B cell (primary cell): ENCODE measurements around the gene RNPEP. TPM values are rescaled to one million over a fixed set of nuclear protein-coding genes. Genes with fewer than 3 reads are reported as not detected.

Source experiments
- ATAC-seq: fragments of 200-7000 bp; cut with Tn5 transposase; one replicate; pipeline ENCODE4 v1.10.0; 2021; ENCODE audit warnings: low read depth, mild to moderate bottlenecking, moderate number of reproducible peaks, moderate library complexity
- CTCF ChIA-PET: fragments of 350-600 bp; sonication (Branson Sonifier 250); formaldehyde crosslinking; loops from one replicate; lab custom pipeline; 2021; ENCODE audit warnings: antibody characterized with exemption, inconsistent platforms; lab: Charles Lee
- POLR2A ChIA-PET: fragments of 350-600 bp; sonication (Branson Sonifier 250); formaldehyde crosslinking; loops from one replicate; lab custom pipeline; 2021; ENCODE audit warnings: antibody characterized with exemption; lab: Charles Lee
- DNase-seq: peaks from one replicate; pipeline ENCODE4 v3.0.0; 2013
- H2AFZ ChIP-seq: 2 replicates; pipeline ENCODE4 v1.6.1; 2012; ENCODE audit warnings: mild to moderate bottlenecking, low read depth, low read length; ENCODE audit not compliant: insufficient read depth, poor library complexity, severe bottlenecking
- H3K27ac ChIP-seq, 2 donors: 1 replicate in 1 of 2; 2 replicates in 1 of 2; pipeline ENCODE4 v1.5.1; 2012 to 2013; ENCODE audit warnings: low read length in 2 of 2, mild to moderate bottlenecking in 2 of 2, moderate library complexity in 1 of 2
- H3K27me3 ChIP-seq, 4 experiments: fragments of 200-600 bp in 1 of 4; sonication (generic) in 1 of 4; replicated peaks in 1 of 4; 1 replicate in 2 of 4; 2 replicates in 2 of 4; pipeline versions ENCODE4 v1.6.1 to v1.7.0; 2013 to 2016; ENCODE audit warnings: low read length in 3 of 4, mild to moderate bottlenecking in 2 of 4, mixed read lengths in 1 of 4, moderate library complexity in 1 of 4; ENCODE audit not compliant: insufficient read depth in 4 of 4, control insufficient read depth in 3 of 4; ENCODE audit errors: control extremely low read depth in 1 of 4
- H3K36me3 ChIP-seq, 2 experiments: replicated peaks in 1 of 2; 1 replicate in 1 of 2; 2 replicates in 1 of 2; pipeline versions ENCODE4 v1.6.1 to v1.7.1; 2013; ENCODE audit warnings: low read length in 1 of 2; ENCODE audit not compliant: insufficient read depth in 2 of 2, control insufficient read depth in 1 of 2; ENCODE audit errors: control extremely low read depth in 1 of 2, extremely low read depth in 1 of 2
- H3K4me1 ChIP-seq, 2 donors: fragments of 200-600 bp in 1 of 2; sonication (generic) in 1 of 2; 1 replicate in 1 of 2; 2 replicates in 1 of 2; pipeline versions ENCODE4 v1.5.1 to v1.6.1; 2013 to 2017; ENCODE audit warnings: low read length in 2 of 2; ENCODE audit not compliant: control insufficient read depth in 2 of 2, insufficient read depth in 2 of 2
- H3K4me2 ChIP-seq: replicated peaks from 2 replicates; pipeline ENCODE3; 2012; ENCODE audit warnings: mild to moderate bottlenecking, low read depth, low read length; ENCODE audit not compliant: poor library complexity, severe bottlenecking
- H3K4me3 ChIP-seq, 5 experiments: fragments of 200-600 bp in 1 of 5; sonication (generic) in 1 of 5; 1 replicate in 3 of 5; 2 replicates in 2 of 5; pipeline versions ENCODE4 v1.5.1 to v1.7.0; 2011 to 2016; ENCODE audit warnings: low read length in 4 of 5, mild to moderate bottlenecking in 4 of 5, low read depth in 2 of 5, control low read depth in 1 of 5, moderate library complexity in 1 of 5; ENCODE audit not compliant: insufficient read depth in 1 of 5; ENCODE audit errors: control extremely low read depth in 1 of 5, extremely low read depth in 1 of 5
- H3K79me2 ChIP-seq: fragments of 200-600 bp; sonication (generic); one replicate; pipeline ENCODE4 v1.6.0; 2016; ENCODE audit warnings: low read length; ENCODE audit not compliant: control insufficient read depth, insufficient read depth
- H3K9ac ChIP-seq: fragments of 200-600 bp; sonication (generic); 2 replicates; pipeline ENCODE4 v1.6.1; 2017; ENCODE audit warnings: mild to moderate bottlenecking, low read length, moderate library complexity
- H3K9me3 ChIP-seq, 3 donors: one replicate each; pipeline versions ENCODE4 v1.6.1 to v1.7.1; 2013; ENCODE audit warnings: low read length in 2 of 3; ENCODE audit not compliant: control insufficient read depth in 2 of 3, insufficient read depth in 1 of 3; ENCODE audit errors: control extremely low read depth in 1 of 3
- H4K20me1 ChIP-seq: 2 replicates; pipeline ENCODE4 v1.6.0; 2012; ENCODE audit warnings: mild to moderate bottlenecking, low read length; ENCODE audit not compliant: insufficient read depth, control insufficient read depth, poor library complexity, severe bottlenecking
- H3K27ac Mint-ChIP-seq: one replicate; pipeline ENCODE4 v1.8.0; 2021; ENCODE audit warnings: mixed read lengths
- H3K27me3 Mint-ChIP-seq: one replicate; pipeline ENCODE4 v1.8.0; 2021; ENCODE audit warnings: mixed read lengths
- H3K4me1 Mint-ChIP-seq: one replicate; pipeline ENCODE4 v1.8.0; 2021; ENCODE audit warnings: mixed read lengths
- H3K4me3 Mint-ChIP-seq: one replicate; pipeline ENCODE4 v1.8.0; 2021; ENCODE audit warnings: mixed read lengths
- H3K9me3 Mint-ChIP-seq: one replicate; pipeline ENCODE4 v1.8.0; 2022; ENCODE audit warnings: mixed read lengths; ENCODE audit not compliant: insufficient read depth
- EZH2 ChIP-seq: IDR thresholded peaks from 2 replicates; pipeline ENCODE4 v1.6.1; 2012; ENCODE audit warnings: borderline replicate concordance, low read depth, mild to moderate bottlenecking, moderate library complexity, low read length; ENCODE audit not compliant: insufficient read depth, poor library complexity, severe bottlenecking
- WGBS: methylation state at CpG from one replicate; pipeline ENCODE4 v1.1.5; 2013; ENCODE audit warnings: missing lambda C conversion rate; ENCODE audit not compliant: insufficient coverage; 5-methylcytosine and 5-hydroxymethylcytosine counted together
- intact Hi-C: fragments of 100-400 bp; cut with micrococcal nuclease; formaldehyde crosslinking; loops from one replicate; pipeline ENCODE4 v1.10.0; 2022
- polyA plus RNA-seq: library from polyadenylated mRNA; depleted of rRNA; stranded (reverse); fragments of >200 nt; gene quantifications from 2 replicates; pipeline ENCODE4 v1.2.3, GENCODE V29; 2012
- total RNA-seq, 2 donors: library from RNA; stranded (reverse); fragments of 120-200 nt in 1 of 2; gene quantifications; 1 replicate in 1 of 2; 2 replicates in 1 of 2; pipeline versions ENCODE4 v1.2.3 to v1.2.4, GENCODE V29; 2013 to 2022
- TF ChIP-seq, protein P1 (sequence below): fragments of 200-600 bp; IDR thresholded peaks from one replicate; pipeline ENCODE4 v1.8.0; 2022; ENCODE audit warnings: antibody characterized with exemption, mild to moderate bottlenecking

RNPEP gene
- total and polyA plus RNA-seq, 2 donors (not counting 1 experiment from before 2014, with no cell fraction given) = 28.9 to 42.9 TPM

DNA sequence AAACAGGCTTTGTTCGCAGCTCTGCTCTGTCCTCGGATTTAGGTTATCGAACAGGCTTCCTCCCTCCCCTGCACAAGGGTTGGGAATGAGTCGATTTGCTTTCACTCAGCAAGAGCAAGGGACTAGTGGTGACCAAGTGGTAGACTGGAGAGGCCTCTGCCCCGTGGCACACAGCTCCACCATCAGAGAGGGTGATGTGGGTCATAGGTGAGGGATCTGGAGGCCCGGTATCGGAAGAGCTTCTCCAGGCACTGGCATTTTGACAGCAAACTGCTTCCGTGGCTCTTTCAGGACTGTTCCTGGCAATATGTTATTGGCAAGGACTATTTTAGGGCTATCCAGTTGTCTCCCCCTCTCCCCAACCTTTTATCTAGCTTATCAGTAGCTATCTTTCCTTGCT lies 24.9 kb downstream of the RNPEP start:
- ChIA-PET CTCF (interaction anchor here (0.8 to 2.9 kb wide), 5 partner anchors 8 to 153 kb away, joined by 3 to 21 read pairs (median 3); partner anchors contain the start of genes PTPN7 and RNPEP), POLR2A (no interaction called here)
- Mint-ChIP-seq H3K9me3 (no peaks in the 10 kb centered on the region), H3K27me3 (no peaks in the 10 kb centered on the region), H3K27ac (no peak overlapping the region), H3K4me1 (peaks cover 2% of the 10 kb centered on the region), H3K4me3 (no peak overlapping the region)
- DNase-seq (no peak), ATAC-seq (no peak)
- TF ChIP-seq, protein P1, sequence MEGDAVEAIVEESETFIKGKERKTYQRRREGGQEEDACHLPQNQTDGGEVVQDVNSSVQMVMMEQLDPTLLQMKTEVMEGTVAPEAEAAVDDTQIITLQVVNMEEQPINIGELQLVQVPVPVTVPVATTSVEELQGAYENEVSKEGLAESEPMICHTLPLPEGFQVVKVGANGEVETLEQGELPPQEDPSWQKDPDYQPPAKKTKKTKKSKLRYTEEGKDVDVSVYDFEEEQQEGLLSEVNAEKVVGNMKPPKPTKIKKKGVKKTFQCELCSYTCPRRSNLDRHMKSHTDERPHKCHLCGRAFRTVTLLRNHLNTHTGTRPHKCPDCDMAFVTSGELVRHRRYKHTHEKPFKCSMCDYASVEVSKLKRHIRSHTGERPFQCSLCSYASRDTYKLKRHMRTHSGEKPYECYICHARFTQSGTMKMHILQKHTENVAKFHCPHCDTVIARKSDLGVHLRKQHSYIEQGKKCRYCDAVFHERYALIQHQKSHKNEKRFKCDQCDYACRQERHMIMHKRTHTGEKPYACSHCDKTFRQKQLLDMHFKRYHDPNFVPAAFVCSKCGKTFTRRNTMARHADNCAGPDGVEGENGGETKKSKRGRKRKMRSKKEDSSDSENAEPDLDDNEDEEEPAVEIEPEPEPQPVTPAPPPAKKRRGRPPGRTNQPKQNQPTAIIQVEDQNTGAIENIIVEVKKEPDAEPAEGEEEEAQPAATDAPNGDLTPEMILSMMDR = no peak
- no peak for TF ChIP-seq EZH2
- intact Hi-C loops = no loop called here
- peaks cover 9 to 35% of the 10 kb centered on the region in 2 experiments for H3K36me3 ChIP-seq
- no peak overlapping the region for H3K4me2 ChIP-seq
- H3K27ac ChIP-seq = no peak overlapping the region
- no peak overlapping the region for H3K9ac ChIP-seq
- H4K20me1 ChIP-seq = no peaks in the 10 kb centered on the region
- no peak overlapping the region for H3K4me3 ChIP-seq
- H2AFZ ChIP-seq = no peak overlapping the region
- no peaks in the 10 kb centered on the region for H3K27me3 ChIP-seq
- no CpG with 5 or more reads among the region's 8 CpGs for WGBS
- peaks cover 0 to 7% of the 10 kb centered on the region in 2 donors for H3K4me1 ChIP-seq
- H3K79me2 ChIP-seq = no peaks in the 10 kb centered on the region
- H3K9me3 ChIP-seq = no peaks in the 10 kb centered on the region

DNA sequence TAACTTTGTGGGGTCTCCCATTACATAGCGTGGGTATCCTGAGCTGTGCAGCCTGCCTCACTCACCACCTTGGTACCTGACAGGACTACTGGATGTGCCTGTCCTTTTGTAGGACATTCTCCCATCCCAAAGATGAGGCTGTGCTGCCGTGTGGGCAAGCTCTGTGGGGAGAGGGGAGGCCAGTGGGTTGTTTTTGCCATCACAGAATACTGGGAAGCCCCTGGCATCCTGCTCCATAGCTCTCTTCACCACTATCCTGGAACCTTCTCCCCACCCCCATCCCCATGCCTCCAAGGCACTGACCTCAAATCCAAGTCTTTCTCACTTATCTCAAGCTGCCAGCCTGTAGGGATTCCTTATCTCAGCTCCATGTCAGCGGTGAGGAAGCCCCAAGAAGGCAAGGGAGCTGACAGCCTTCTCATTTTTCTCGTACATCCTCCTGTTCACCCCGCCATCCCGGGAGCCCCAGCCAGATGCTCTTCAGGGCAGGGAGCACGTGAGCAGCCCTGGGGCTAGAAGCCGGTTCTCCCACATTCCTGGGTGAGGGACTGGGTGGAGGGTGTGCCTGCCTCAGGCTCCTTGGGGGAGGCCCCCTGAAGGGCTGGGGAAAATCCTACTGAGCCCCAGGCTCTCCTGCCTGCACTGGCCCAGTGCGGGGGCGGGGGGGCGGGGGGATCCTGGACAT lies 25.5 kb downstream of the RNPEP start:
- H3K4me1 Mint-ChIP-seq = peaks cover 2% of the 10 kb centered on the region
- H3K4me3 Mint-ChIP-seq = no peak overlapping the region
- POLR2A ChIA-PET = no interaction called here
- no peak for DNase-seq
- H3K79me2 ChIP-seq = no peaks in the 10 kb centered on the region
- no peaks in the 10 kb centered on the region for H3K27me3 ChIP-seq
- no peak overlapping the region for H3K27ac Mint-ChIP-seq
- no peak overlapping the region for H3K27ac ChIP-seq
- no peaks in the 10 kb centered on the region for H3K9me3 Mint-ChIP-seq
- intact Hi-C loops = no loop called here
- no peak overlapping the region for H2AFZ ChIP-seq
- H3K36me3 ChIP-seq = peaks cover 6 to 29% of the 10 kb centered on the region in 2 experiments
- peaks cover 0 to 7% of the 10 kb centered on the region in 2 donors for H3K4me1 ChIP-seq
- no peak overlapping the region for H3K4me2 ChIP-seq
- WGBS = 88% methylated on average over 6 of the region's 11 CpGs
- no peaks in the 10 kb centered on the region for H4K20me1 ChIP-seq
- no peaks in the 10 kb centered on the region for H3K9me3 ChIP-seq
- H3K27me3 Mint-ChIP-seq = no peaks in the 10 kb centered on the region
- no peak for TF ChIP-seq EZH2
- TF ChIP-seq, protein P1 = no peak
- H3K9ac ChIP-seq = no peak overlapping the region
- H3K4me3 ChIP-seq = no peak overlapping the region
- CTCF ChIA-PET = interaction anchor here (0.8 to 2.9 kb wide), 5 partner anchors 9 to 152 kb away, joined by 3 to 21 read pairs (median 3); partner anchors contain the start of genes PTPN7 and RNPEP
- ATAC-seq = no peak
